ENCODE measurements around the gene NANOGP8. TPM values are rescaled to one million over a fixed set of nuclear protein-coding genes. Genes with fewer than 3 reads are reported as not detected.
"Not testable (repeated sequence)": the region's sequence is repeated elsewhere in the genome, so short reads cannot be mapped to it uniquely, and the experiment has no call there.

NANOGP8 gene
- total RNA-seq, 1 donor: under 0.01 TPM

GRCh38 chr15:35081626-35082365, 3.3 kb downstream of the NANOGP8 start:
- H4K20me1 ChIP-seq (ENCODE audit: insufficient read depth, low read length); H2AFZ ChIP-seq (ENCODE audit: low read length); H3K27me3 ChIP-seq (ENCODE audit: insufficient read depth, low read length); H3K27ac ChIP-seq (ENCODE audit: low read depth, low read length); H3K4me3 ChIP-seq (ENCODE audit: insufficient read depth, low read length); DNase-seq (ENCODE audit: insufficient read length, low spot score, missing footprints); H3K36me3 ChIP-seq (ENCODE audit: insufficient read depth, low read length); H3K79me2 ChIP-seq (ENCODE audit: insufficient read depth, low read length); H3K9me3 ChIP-seq (ENCODE audit: low read depth, low read length); H3K4me1 ChIP-seq (ENCODE audit: insufficient read depth, low read length); H3K4me2 ChIP-seq (ENCODE audit: insufficient read depth, low read length): not testable (repeated sequence)

GRCh38 chr15:35080226-35080625, 4.9 kb downstream of the NANOGP8 start:
- no peaks in the 10 kb centered on the region for H3K4me1 ChIP-seq (ENCODE audit: insufficient read depth, low read length)
- no peak for TF ChIP-seq CTCF (IDR thresholded peaks at IDR 0.05; ENCODE audit: extremely low read depth, low read depth, low read length)
- no peak overlapping the region for H3K4me3 ChIP-seq (ENCODE audit: insufficient read depth, low read length)
- H3K9me3 ChIP-seq (ENCODE audit: low read depth, low read length): no peaks in the 10 kb centered on the region
- no peak overlapping the region for H3K27ac ChIP-seq (ENCODE audit: low read depth, low read length)
- no peak for DNase-seq (ENCODE audit: insufficient read length, low spot score, missing footprints)
- no peaks in the 10 kb centered on the region for H3K27me3 ChIP-seq (ENCODE audit: insufficient read depth, low read length)
- no peaks in the 10 kb centered on the region for H4K20me1 ChIP-seq (ENCODE audit: insufficient read depth, low read length)
- H3K36me3 ChIP-seq (ENCODE audit: insufficient read depth, low read length): no peaks in the 10 kb centered on the region
- no peaks in the 10 kb centered on the region for H3K79me2 ChIP-seq (ENCODE audit: insufficient read depth, low read length)
- H2AFZ ChIP-seq (ENCODE audit: low read length): no peak overlapping the region
- no peak overlapping the region for H3K4me2 ChIP-seq (ENCODE audit: insufficient read depth, low read length)

GRCh38 chr15:35078221-35078915, 6.7 kb downstream of the NANOGP8 start:
- no peak overlapping the region for H3K4me3 ChIP-seq (ENCODE audit: insufficient read depth, low read length)

GRCh38 chr15:35071106-35071505, 14.0 kb downstream of the NANOGP8 start:
- Histone ChIP-seq H3K4me3 (ENCODE audit: insufficient read depth, low read length) (no peak overlapping the region), H2AFZ (ENCODE audit: low read length) (no peak overlapping the region), H3K9me3 (ENCODE audit: low read depth, low read length) (no peaks in the 10 kb centered on the region)

More at GRCh38 chr15:35078221-35078915, 6.7 kb downstream of the NANOGP8 start:
- Histone ChIP-seq H3K79me2 (ENCODE audit: insufficient read depth, low read length) (no peaks in the 10 kb centered on the region), H3K27ac (ENCODE audit: low read depth, low read length) (no peak overlapping the region), H2AFZ (ENCODE audit: low read length) (no peak overlapping the region), H3K4me2 (ENCODE audit: insufficient read depth, low read length) (peak overlapping the region; percentile 55), H3K27me3 (ENCODE audit: insufficient read depth, low read length) (no peaks in the 10 kb centered on the region), H3K4me1 (ENCODE audit: insufficient read depth, low read length) (no peaks in the 10 kb centered on the region), H3K36me3 (ENCODE audit: insufficient read depth, low read length) (no peaks in the 10 kb centered on the region), H3K9me3 (ENCODE audit: low read depth, low read length) (no peaks in the 10 kb centered on the region), H4K20me1 (ENCODE audit: insufficient read depth, low read length) (no peaks in the 10 kb centered on the region)
- peak; percentile 95 for DNase-seq (ENCODE audit: insufficient read length, low spot score, missing footprints)
- peak; percentile 85 for TF ChIP-seq CTCF (IDR thresholded peaks at IDR 0.05; ENCODE audit: extremely low read depth, low read depth, low read length)

More at GRCh38 chr15:35071106-35071505, 14.0 kb downstream of the NANOGP8 start:
- Histone ChIP-seq H3K4me2 (ENCODE audit: insufficient read depth, low read length) (no peak overlapping the region), H3K36me3 (ENCODE audit: insufficient read depth, low read length) (no peaks in the 10 kb centered on the region), H3K27me3 (ENCODE audit: insufficient read depth, low read length) (no peaks in the 10 kb centered on the region), H4K20me1 (ENCODE audit: insufficient read depth, low read length) (no peaks in the 10 kb centered on the region), H3K79me2 (ENCODE audit: insufficient read depth, low read length) (no peaks in the 10 kb centered on the region), H3K27ac (ENCODE audit: low read depth, low read length) (no peak overlapping the region), H3K4me1 (ENCODE audit: insufficient read depth, low read length) (no peaks in the 10 kb centered on the region)
- no peak for TF ChIP-seq CTCF (IDR thresholded peaks at IDR 0.05; ENCODE audit: extremely low read depth, low read depth, low read length)
- no peak for DNase-seq (ENCODE audit: insufficient read length, low spot score, missing footprints)
